DMS79 treated with DMSO at 0.1 percent for 48 hours (cell line): Measurements from ENCODE around the gene USH2A.

Experiments used
- DNase-seq: peaks from one replicate; lab custom pipeline; 2025; lab: John Stamatoyannopoulos, UW

USH2A gene

DNA sequence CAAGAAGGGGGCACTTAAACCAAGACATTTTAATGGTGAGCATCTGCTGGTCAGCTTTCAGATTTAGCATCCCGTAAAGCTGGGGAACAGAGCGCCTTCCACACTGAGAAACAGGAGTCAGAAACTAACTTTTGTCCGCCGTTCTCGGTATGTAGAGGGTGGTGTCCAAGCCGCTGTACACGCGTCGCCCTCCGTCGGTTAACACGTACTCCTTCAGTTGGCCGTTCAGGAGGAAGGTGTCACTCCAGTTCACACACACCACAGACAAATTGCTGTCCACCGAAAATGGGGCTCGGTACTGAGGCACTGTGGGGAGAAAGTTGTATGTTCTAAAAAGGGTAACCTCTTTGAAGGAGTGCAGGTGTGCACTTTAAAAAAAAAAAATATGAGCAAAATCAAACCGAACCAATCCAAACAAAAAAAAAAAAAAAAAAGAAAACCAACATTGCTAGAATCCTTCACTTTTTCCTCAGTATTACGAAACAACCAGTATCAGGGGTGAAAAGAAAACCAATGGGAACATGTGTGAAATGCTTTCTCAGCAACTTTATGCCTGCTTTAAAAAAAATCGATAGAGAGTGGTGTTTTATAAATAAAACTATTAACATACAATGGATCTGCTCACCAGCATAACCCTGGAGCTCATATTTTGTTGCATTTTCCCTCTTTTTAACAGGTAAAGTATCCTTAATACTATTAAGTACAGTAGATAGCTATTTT is 782.7 kb downstream of the USH2A start:
- no peak for DNase-seq

GRCh38 chr1:215637041-215637573 is 786.1 kb downstream of the USH2A start:
- no peak for DNase-seq

DNA sequence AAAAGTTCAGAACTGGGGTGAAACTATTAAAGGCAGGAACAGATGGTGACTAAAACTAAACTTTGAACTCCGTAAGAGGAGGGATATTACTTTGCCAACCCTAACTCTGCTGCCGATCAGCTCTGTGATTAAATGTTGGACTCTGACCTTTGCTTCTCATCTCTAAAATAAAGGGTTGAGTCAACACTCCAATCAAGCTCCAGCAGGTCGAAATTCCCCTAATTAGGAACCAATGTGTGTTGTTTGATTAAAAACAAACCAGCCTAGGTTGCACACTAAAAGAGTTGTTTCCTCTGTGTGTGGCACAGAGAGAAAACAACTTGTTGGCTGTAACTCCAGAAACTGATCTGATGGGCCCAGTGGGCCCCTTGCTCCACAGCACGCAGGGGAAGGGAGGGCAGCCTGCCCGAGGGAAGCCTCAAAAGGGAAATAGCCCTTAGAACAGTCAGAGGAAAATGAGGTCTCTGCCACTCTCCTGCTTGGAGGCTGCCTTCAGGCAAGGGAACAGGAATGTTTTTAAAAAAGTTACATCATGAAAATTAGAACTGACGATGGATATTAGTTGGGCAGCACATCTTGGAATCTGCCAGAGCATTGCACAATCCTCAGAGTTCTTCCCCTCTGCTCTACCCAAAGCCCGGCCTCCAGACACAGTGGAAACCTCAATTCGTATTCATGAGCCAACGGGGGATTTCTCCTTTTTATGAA is 786.8 kb downstream of the USH2A start:
- no peak for DNase-seq

GRCh38 chr1:215635827-215636226 is 787.4 kb downstream of the USH2A start:
- no peak for DNase-seq

DNA sequence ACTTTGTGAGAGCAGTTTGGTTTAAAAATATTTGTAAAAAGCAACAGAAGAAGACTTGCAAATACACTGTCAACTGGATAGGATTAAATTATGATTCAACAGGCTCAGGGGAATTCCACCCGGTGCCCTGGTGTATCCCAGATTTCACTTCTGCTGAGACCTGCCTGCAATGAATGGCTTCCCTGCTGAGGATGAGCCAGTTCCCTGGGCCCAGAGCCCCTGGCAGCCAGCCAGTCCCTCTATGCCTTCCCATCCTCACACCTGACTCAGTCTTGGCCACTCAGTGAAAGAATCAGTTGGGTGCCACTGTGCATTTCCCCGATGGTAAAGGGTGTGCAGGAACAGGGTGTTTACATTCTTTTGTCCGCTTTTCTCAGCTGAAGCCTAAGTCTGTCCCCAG is 791.8 kb downstream of the USH2A start:
- no peak for DNase-seq

DNA sequence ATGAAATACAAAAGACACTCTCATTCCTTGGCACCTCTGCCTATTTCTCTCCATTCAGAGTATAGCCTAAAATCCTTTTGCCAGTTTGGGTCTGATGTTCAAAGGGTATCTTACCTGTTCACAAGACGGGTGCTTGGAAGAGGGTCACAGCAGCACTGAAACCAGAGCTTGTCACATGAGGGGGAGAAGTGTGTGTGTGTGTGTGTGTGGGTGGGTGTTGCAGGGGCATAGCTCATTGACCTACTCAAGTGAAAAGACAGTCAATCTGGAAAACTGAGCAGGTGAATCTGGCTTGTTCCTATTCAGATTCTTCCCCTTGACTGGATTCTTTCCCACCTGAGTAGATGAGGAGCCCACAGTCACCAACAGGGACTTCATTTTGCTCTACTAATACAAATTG is 792.2 kb downstream of the USH2A start:
- DNase-seq = no peak

- DNase-seq = no peak
Measured at GRCh38 chr1:215625949-215626348, 797.3 kb downstream of the USH2A start.

GRCh38 chr1:215623162-215623561 is 800.1 kb downstream of the USH2A start:
- DNase-seq = no peak

DNA sequence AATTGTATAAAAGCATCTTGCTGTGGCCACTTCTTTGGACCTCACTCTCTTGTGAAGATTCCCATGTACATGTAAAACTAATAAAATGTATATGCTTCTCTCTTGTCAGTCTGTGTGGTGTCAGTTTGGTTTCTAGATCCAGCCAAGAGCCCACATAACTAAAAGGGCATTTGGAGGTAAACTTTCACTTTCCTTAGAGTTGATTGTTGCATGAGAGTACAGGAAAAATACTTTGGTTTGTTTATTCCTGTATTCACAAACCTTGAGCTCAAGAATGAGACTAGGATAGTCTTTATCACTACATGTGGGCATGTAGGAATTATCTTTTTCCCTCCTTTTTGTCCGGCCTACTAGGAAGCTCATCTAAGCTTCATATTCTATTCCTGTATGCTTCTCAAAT is 805.3 kb downstream of the USH2A start:
- DNase-seq = no peak

DNA sequence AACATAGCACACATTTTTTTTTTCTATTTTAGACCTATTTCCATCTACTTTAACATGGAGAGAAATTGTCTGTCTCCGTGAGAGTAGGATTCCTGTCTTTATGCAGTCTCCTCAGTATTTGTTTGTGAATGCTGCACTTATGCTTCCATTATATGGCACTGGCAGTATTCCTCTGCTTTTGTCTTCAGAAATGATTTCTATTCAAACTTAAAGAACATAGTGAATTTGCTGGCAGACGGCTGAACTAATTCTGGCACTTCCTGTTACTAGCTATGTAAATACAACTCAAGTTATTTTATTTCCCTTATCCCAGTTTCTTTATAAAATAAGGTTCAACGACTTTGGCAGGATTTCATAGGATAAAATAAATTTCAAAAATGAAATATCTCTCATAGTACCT is 810.9 kb downstream of the USH2A start:
- DNase-seq = no peak

GRCh38 chr1:215608646-215609045 is 814.6 kb downstream of the USH2A start:
- no peak for DNase-seq

GRCh38 chr1:215607412-215607811 is 815.8 kb downstream of the USH2A start:
- no peak for DNase-seq

DNA sequence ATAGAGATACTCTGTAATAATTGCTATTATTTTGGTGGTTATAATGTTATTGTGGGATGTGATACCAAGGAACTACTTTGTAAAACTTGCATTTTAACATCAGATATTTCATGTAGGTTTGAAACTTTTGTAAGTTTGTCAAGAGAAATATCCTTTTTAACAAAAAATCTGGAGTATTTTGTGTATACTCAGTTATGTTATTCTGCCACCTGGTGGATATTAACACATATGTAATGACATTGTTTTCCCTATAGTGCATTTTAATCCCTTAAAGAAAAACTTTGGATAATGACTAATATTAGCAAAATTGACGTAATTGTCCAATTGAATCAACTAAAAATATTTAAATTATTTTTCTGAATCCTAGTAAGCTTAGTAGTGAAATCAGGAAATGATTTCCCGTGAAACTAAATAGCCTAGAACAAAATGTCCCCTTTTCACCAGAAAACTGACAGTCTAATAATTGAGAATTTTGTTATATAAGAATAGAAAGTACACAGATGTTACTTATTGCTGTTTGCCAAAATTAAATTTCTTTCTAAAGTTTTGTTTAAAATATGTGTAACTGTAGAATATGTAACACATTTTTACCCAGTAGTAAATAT is 816.6 kb downstream of the USH2A start:
- DNase-seq = no peak

- no peak for DNase-seq
Measured at GRCh38 chr1:215606036-215606435, 817.2 kb downstream of the USH2A start.

- no peak for DNase-seq
Measured at GRCh38 chr1:215605011-215605621, 818.1 kb downstream of the USH2A start.

DNA sequence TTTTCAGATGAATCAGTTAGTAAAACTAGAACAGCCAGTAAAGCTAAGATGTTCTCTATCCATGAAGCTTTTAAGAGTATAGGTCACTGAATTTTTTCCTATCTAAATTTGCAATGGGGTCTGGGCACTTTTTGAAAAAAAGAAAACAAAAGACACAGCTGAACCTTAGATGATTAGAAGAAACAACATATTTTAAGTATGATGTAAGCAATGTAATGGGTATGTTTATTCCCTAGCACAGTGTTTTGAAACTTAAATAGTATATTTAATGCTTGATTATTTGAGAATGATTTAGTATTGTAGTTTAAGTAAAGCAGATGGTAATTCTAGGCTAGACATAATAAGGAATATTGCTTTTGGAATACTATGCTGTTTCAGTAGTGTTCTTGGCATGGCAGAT is 819.9 kb downstream of the USH2A start:
- DNase-seq = no peak

DNA sequence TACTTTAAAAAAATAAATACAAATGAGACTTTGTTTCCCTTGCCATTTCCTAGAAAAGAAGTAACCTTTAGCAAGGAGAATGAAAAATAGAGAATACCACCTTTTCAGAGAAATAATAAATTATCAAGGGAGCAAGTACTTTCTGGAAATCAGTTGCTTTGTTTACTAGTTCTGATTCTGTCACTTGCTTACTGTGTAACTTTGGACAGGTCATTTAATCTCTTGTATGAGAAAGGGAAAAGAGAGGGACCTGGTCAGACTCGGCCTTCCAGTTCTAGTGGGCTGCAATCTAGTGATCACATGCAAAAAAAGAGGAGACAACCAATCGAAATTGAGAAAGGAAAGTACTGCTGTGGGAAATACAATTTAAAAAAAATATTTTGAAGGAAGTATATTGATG is 822.0 kb downstream of the USH2A start:
- no peak for DNase-seq

- DNase-seq = no peak
Measured at GRCh38 chr1:215600867-215601266, 822.4 kb downstream of the USH2A start.

GRCh38 chr1:215600258-215600792 is 822.9 kb downstream of the USH2A start:
- DNase-seq = no peak

- no peak for DNase-seq
Measured at GRCh38 chr1:215599418-215600074, 823.7 kb downstream of the USH2A start.

GRCh38 chr1:215597961-215598360 is 825.3 kb downstream of the USH2A start:
- no peak for DNase-seq

DNA sequence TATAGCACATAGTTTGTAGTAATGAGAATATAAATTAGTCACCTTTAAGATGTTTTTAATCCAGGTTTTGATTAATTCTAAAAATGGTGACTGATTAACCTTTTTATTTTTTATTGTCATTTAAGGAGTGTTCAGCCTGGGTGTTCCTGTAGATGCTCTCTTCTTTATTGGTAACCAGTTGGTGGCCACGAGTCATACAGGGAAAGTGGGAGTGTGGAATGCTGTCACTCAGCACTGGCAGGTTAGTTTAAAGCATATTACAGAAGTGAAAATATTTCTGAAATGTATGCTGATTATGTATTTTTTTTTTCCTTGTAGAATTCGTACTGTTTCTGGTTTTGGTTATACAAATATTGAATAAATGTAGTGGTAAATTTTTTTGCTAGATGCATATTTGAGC is 828.0 kb downstream of the USH2A start:
- DNase-seq = no peak
